Activated T-helper 2 cell treated with anti-CD3 and anti-CD28 coated beads, Interferon-gamma antibody, Interleukin-2, Interleukin-4, amounts not matched to agents 10 μg/mL and 5 μg/mL and 100 μg/mL, durations not matched to agents 14 hours and 24 hours and 36 hours (primary cell): ENCODE results near the gene TNFRSF12A. TPM values are rescaled to one million over a fixed set of nuclear protein-coding genes. Genes with fewer than 3 reads are reported as not detected.

Experiments
- DNase-seq: peaks from one replicate; pipeline ENCODE4 v3.0.0; 2021; ENCODE audit warnings: low spot score
- H3K27ac Mint-ChIP-seq: one replicate; pipeline ENCODE4 v1.8.0; 2021; ENCODE audit warnings: mixed read lengths
- H3K27me3 Mint-ChIP-seq: one replicate; pipeline ENCODE4 v1.8.0; 2021; ENCODE audit warnings: low read depth, mixed read lengths
- H3K36me3 Mint-ChIP-seq: one replicate; pipeline ENCODE4 v1.8.0; 2021; ENCODE audit warnings: low read depth, mixed read lengths
- H3K4me1 Mint-ChIP-seq: one replicate; pipeline ENCODE4 v1.8.0; 2021; ENCODE audit warnings: low read depth, mixed read lengths
- H3K4me3 Mint-ChIP-seq: one replicate; pipeline ENCODE4 v1.8.0; 2021; ENCODE audit warnings: low read depth, mild to moderate bottlenecking, moderate library complexity, mixed read lengths
- H3K9me3 Mint-ChIP-seq: one replicate; pipeline ENCODE4 v1.8.0; 2021; ENCODE audit warnings: mixed read lengths
- intact Hi-C: fragments of 100-400 bp; cut with micrococcal nuclease; formaldehyde crosslinking; loops from one replicate; pipeline ENCODE4 v1.15.1; 2023
- total RNA-seq: library from RNA; stranded (reverse); gene quantifications from 2 replicates; pipeline ENCODE4 v1.2.3, GENCODE V29; 2022

TNFRSF12A gene
- total RNA-seq, 1 donor from 2014 or later: 9.6 TPM

DNA sequence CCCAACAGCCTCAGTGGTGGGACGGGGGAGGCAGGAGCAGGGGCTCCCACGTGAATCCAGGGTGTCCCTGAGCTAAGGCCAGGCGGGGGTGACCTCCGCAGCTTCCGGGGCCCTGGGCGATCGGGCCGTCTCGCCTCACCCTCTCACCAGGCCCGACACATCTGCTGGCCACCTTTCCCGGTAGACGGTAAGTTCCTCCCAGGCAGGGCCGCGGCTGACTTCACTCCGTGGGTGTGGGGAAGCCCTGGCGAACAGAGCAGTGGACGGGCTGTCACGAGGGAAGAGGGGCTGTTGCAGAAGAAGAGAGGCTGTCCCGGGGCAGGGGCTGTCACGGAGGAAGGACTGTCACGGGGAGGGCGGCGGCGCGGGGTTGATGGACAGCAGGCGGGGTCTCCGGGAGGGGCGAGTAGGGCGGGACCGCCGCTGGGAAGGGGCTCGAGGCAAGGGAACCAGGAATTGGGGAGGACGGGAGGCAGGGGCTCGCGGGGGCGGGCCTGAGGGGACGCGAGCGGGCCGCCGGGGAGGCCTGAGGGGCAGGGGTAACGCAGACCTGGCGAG, 40.4 kb upstream of the TNFRSF12A start:
- Mint-ChIP-seq H3K27me3 (no peaks in the 10 kb centered on the region), H3K27ac (peak overlapping the region; percentile 88), H3K9me3 (no peaks in the 10 kb centered on the region), H3K4me1 (peaks cover 9% of the 10 kb centered on the region), H3K4me3 (peak overlapping the region; percentile 90), H3K36me3 (peaks cover 20% of the 10 kb centered on the region)
- intact Hi-C loops: loop anchor here (5.0 kb wide), 1 partner anchor 43 kb away; the partner anchor contains the start of genes HCFC1R1, THOC6 and TNFRSF12A
- peak; percentile 38 for DNase-seq

DNA sequence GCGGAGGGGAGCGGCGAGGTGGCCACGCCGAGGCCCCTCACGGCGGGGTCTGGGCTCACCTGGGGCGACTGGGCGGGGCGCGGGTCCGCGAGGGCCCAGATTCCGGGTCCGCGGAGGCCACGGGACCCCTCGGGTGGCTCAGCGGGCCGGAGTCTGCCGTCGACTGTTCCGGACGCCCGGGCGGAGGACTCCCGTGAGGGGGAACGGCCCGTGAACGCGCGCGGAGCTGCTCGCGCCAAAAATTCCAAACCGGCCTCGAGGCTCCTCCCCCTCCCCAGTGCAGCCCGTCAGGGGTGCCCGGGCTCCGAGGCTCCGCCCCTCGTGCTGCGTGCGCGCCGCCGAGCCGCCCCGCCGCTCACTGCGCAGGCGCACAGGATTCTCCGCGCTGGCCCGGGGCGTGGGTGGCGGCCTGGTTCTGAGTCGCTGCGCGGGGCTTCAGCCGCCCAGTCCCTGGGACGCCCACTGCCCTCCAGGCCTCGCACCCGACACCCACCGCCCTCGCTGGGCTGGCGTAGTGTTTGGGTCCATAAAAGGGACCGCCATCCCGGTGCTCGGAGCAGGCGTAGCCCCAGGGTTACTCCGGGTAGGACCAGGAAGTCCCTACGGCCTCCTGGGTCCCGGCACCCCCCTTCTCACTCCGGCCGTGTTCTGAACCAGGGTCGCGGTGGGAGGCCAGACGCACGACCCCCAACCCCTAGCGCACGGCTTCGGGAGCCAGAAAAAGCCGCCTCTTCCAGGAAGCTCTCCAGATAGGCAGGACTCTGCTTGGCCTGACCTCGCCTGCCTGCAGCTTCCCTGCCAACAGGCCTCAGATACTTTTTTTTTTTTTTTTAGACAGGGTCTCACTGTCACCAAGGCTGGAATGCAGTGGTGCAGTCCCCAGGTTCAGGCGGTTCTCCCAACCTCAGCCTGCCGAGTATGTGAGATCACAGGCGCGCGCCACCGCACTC, 39.7 kb upstream of the TNFRSF12A start, which contains the start of gene PKMYT1:
Gene PKMYT1, minus strand, starts transcription at position 220 of the 950 bp plus-strand sequence. CDS start 789 bp downstream, outside the sequence.
- H3K27me3 Mint-ChIP-seq: no peaks in the 10 kb centered on the region
- H3K4me3 Mint-ChIP-seq: peak within 1 kb of the TSS; percentile 90
- DNase-seq: peak; percentile 95
- H3K4me1 Mint-ChIP-seq: peaks cover 9% of the 10 kb centered on the region
- peak within 1 kb of the TSS; percentile 88 for H3K27ac Mint-ChIP-seq
- H3K36me3 Mint-ChIP-seq: peaks cover 20% of the 10 kb centered on the region
- intact Hi-C loops: loop anchor here (5.0 kb wide), 1 partner anchor 42 kb away; the partner anchor contains the start of genes HCFC1R1, THOC6 and TNFRSF12A
- no peaks in the 10 kb centered on the region for H3K9me3 Mint-ChIP-seq

DNA sequence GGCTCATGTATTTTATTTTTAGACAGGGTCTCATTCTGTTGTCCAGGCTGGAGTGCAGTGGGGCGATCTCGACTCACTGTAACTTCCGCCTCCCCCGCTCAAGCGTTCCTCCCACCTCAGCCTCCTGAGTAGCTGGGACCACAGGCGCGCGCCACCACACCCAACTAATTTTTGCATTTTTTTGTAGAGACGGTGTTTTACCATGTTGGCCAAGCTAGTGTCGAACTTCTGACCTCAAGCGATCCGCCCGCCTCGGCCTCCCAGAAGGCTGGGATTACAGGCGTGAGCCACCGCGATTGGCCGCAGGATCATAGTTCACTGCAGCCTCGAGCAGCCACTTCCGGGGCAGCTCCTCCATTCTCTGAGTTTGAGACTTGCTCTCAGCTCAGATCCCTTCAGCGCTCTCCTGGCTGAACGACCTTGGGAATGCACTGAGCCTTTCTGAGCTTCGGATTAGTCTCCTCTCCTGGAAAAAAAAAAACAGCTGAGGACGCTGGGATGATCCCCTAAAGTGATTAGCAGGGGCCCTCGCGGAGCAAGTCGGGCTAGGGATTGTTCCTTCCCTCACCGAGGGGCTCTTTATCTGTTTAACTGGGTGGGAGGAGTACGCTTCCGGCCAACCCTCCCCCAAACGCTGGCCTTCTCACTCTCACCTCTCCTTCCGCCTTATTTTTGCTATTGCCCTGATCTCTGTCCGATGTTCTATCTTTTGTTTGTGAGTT, 38.8 kb upstream of the TNFRSF12A start:
- H3K4me3 Mint-ChIP-seq: peak overlapping the region; percentile 90
- no peaks in the 10 kb centered on the region for H3K27me3 Mint-ChIP-seq
- peak overlapping the region; percentile 82 for H3K27ac Mint-ChIP-seq
- no peak for DNase-seq
- H3K36me3 Mint-ChIP-seq: peaks cover 14% of the 10 kb centered on the region
- peaks cover 9% of the 10 kb centered on the region for H3K4me1 Mint-ChIP-seq
- no peaks in the 10 kb centered on the region for H3K9me3 Mint-ChIP-seq
- intact Hi-C loops: loop anchor here (5.0 kb wide), 1 partner anchor 41 kb away; the partner anchor contains the start of genes HCFC1R1, THOC6 and TNFRSF12A

DNA sequence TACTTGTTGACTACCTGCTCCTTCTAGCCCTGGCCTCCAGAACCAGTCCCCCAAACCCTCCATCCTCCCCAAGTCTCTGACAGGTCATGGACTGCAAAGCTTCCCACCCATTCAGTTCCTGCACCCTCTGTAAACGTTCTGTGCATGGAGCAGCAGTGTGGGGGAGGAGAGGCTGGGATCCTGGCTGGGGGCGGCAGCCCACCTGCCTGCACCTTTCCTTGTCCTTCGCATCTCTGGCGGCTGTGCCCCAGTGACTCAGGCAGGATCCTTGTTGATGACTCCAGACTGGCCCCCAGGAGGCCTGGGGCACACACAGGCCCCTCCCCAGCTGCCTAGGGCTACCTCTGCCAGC, 38.3 kb upstream of the TNFRSF12A start:
- Mint-ChIP-seq H3K4me1 (peaks cover 9% of the 10 kb centered on the region), H3K27me3 (no peaks in the 10 kb centered on the region), H3K4me3 (peak overlapping the region; percentile 90), H3K27ac (peak overlapping the region; percentile 45), H3K9me3 (no peaks in the 10 kb centered on the region), H3K36me3 (peaks cover 12% of the 10 kb centered on the region)
- intact Hi-C loops: loop anchor here (2.0 to 5.0 kb wide), 2 partner anchors 13 to 40 kb away; partner anchors contain the start of genes HCFC1R1, PAQR4, THOC6 and TNFRSF12A
- no peak for DNase-seq

DNA sequence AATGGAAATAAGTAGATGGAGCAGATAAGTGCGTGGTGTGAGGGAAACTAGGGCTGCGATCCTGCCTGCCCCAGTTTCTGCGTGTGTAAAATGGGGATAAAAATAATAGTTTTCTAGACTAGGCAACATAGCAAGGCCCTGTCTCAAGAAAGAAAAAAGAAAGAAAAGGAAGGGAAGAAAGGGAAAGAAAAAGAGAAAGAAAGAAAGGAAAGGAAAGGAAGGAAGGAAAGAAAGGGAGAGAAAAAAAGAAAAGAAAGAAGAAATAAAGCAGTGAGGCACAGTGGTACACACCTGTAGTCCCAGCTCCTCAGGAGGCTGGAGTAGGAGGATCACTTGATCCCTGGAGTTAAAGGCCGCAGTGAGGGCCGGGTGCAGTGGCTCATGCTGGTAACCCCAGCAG, 37.8 kb upstream of the TNFRSF12A start:
- intact Hi-C loops: loop anchor here (2.0 to 5.0 kb wide), 2 partner anchors 14 to 40 kb away; partner anchors contain the start of genes HCFC1R1, PAQR4, THOC6 and TNFRSF12A
- Mint-ChIP-seq H3K27ac (no peak overlapping the region), H3K9me3 (no peaks in the 10 kb centered on the region)

DNA sequence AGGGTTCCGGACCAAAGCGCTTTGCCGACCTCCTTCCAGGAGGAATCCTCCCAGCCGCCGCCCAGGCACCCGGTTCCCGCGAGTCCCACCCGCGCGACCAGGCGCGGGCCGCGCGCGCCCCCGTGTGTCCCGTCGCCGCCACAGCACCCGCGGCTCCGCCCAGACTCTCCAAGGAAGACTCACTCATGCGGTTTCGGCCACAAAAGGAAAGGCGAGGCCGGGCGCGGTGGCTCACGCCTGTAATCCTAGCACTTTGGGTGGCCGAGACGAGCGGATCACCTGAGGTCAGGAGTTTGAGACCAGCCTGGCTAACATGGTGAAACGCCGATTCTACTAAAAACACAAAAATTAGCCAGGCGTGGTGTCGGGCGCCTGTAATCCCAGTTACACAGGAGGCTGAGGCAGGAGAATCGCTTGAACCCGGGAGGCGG, 36.4 kb upstream of the TNFRSF12A start:
- no peak overlapping the region for H3K27ac Mint-ChIP-seq
- intact Hi-C loops: loop anchor here (2.0 to 5.0 kb wide), 2 partner anchors 15 to 39 kb away; partner anchors contain the start of genes HCFC1R1, PAQR4, THOC6 and TNFRSF12A
- DNase-seq: peak; percentile 60
- peak overlapping the region; percentile 26 for H3K4me3 Mint-ChIP-seq
- peaks cover 9% of the 10 kb centered on the region for H3K4me1 Mint-ChIP-seq
- no peaks in the 10 kb centered on the region for H3K27me3 Mint-ChIP-seq
- H3K9me3 Mint-ChIP-seq: no peaks in the 10 kb centered on the region
- peaks cover 3% of the 10 kb centered on the region for H3K36me3 Mint-ChIP-seq

More for the DNA sequence above, 37.8 kb upstream of the TNFRSF12A start:
- Mint-ChIP-seq H3K27me3 (no peaks in the 10 kb centered on the region), H3K4me3 (peak overlapping the region; percentile 0), H3K4me1 (peaks cover 9% of the 10 kb centered on the region), H3K36me3 (peaks cover 8% of the 10 kb centered on the region)
- DNase-seq: no peak

DNA sequence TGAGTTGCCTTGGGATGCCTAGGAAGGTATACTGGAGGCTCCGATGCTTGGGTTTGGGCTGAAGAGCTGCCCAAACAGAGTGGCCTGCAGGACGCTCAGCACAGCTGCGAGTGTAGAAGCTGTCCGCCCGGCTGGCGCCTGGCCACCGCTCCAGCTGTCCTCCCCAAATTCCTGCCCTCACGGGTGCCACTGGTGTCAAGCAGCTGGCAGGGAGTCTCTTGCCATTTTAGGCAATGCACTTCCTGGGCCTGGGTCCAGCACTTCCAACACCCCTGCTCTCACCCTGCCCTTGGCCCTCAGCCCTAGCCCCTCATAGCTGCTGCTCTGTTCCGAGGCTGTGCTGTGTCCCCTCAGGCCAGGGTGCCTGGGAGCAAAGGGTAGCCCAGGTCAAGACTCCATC, 34.7 kb upstream of the TNFRSF12A start:
- no peak for DNase-seq
- Mint-ChIP-seq H3K36me3 (no peaks in the 10 kb centered on the region), H3K4me1 (peaks cover 9% of the 10 kb centered on the region), H3K27ac (no peak overlapping the region), H3K27me3 (peaks cover 2% of the 10 kb centered on the region), H3K9me3 (no peaks in the 10 kb centered on the region), H3K4me3 (no peak overlapping the region)
- intact Hi-C loops: no loop called here

DNA sequence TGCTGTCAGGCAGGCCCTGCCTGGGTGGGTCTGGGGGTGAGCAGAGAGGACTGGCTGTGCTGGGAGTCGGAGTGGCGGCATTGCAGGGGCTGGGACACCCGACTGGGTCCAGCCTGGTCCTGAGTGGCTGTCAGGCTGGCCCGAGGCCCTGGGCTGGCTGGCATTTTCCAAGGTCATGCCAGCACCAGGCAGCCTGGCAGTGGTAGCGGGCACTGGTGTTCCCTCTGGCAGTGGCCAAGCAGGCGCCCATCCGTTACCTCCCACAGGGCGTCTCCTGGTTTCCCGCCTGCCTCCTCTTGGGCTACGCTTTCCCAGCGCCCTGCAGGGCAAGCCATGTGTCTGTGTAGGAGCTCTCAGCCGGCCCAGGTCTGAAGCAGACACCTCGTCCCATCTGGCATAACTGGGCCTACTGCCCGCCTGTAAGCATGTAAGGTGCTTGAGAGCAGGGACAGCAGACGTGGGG, 34.2 kb upstream of the TNFRSF12A start:
- peaks cover 2% of the 10 kb centered on the region for H3K27me3 Mint-ChIP-seq
- intact Hi-C loops: no loop called here
- peaks cover 9% of the 10 kb centered on the region for H3K4me1 Mint-ChIP-seq
- no peaks in the 10 kb centered on the region for H3K9me3 Mint-ChIP-seq
- H3K36me3 Mint-ChIP-seq: no peaks in the 10 kb centered on the region
- H3K27ac Mint-ChIP-seq: no peak overlapping the region
- no peak for DNase-seq
- H3K4me3 Mint-ChIP-seq: no peak overlapping the region

DNA sequence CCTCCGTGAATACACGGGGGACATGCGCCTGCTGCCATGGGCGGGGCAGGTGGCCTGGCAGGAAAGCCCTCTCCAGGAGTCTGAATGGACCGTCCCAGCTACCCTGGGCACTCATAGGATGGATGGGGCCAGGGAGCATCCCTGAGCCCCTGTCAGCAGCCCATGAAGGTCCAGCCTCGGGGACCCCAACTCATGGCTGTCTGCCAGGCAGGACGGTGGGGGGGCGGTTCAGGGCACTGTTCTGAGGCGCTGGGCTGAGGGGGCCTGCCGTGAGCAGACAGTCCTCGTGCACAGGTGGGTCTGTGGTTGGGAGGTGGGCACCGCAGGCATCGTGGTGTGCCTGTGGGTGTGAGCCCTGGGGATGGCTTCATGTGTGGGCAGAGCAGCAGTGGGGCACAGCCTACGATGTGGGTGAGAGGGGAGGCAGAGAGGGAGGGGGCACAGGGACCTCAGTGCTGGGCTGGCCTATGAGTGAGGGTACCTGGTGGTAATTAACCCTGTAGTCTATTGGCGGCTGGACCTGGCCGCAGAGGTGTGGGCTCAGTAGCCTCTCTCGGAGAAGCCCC, 33.5 kb upstream of the TNFRSF12A start:
- DNase-seq: no peak
- H3K27ac Mint-ChIP-seq: no peak overlapping the region
- H3K36me3 Mint-ChIP-seq: no peaks in the 10 kb centered on the region
- H3K4me3 Mint-ChIP-seq: no peak overlapping the region
- H3K4me1 Mint-ChIP-seq: peaks cover 5% of the 10 kb centered on the region
- intact Hi-C loops: no loop called here
- no peaks in the 10 kb centered on the region for H3K9me3 Mint-ChIP-seq
- peaks cover 2% of the 10 kb centered on the region for H3K27me3 Mint-ChIP-seq

DNA sequence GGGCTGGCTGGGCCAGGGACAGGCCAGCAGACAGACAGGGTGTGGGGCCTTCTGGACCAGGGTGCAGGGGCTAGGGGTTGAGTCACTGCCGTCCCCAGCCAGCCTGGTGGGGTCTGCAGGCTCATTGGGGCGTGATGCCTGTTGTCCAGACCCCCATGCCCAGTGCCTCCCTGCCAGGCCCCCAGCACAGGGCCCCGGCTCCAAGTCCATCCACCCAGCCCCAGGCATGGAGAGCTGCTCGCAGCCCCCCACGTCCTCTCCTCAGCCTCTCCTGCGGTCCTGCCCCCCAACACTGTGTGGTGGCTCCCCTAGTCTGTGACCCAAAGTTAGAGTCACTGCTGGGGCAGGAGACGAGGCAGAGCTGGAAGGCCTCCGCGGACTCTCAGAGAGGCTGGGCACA, 32.9 kb upstream of the TNFRSF12A start:
- Mint-ChIP-seq H3K4me1 (peaks cover 1% of the 10 kb centered on the region), H3K9me3 (no peaks in the 10 kb centered on the region), H3K4me3 (no peak overlapping the region), H3K36me3 (no peaks in the 10 kb centered on the region), H3K27ac (no peak overlapping the region), H3K27me3 (peaks cover 2% of the 10 kb centered on the region)
- intact Hi-C loops: no loop called here
- no peak for DNase-seq

DNA sequence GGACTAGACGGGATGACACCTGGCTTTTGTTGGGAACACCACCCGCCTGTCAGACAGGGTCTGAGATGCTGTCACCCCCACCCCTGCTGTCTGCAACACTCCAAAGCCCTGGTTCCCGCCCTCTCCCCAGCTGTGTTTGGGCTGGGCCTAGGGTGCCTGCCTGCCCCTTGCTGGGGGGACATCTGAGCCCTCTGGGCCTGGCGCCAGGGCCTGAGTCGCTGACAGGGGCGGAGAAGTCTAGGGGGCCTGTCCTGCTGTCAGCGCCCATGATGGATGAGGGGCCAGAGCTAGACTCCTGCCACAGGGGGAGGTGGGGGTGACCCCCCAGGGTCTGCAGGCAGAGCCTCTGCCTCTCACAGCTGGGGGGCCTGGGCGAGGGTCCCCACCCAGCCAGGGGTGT, 32.3 kb upstream of the TNFRSF12A start:
- no peak for DNase-seq
- no peaks in the 10 kb centered on the region for H3K36me3 Mint-ChIP-seq
- H3K4me1 Mint-ChIP-seq: no peaks in the 10 kb centered on the region
- intact Hi-C loops: no loop called here
- H3K4me3 Mint-ChIP-seq: no peak overlapping the region
- H3K9me3 Mint-ChIP-seq: no peaks in the 10 kb centered on the region
- no peak overlapping the region for H3K27ac Mint-ChIP-seq
- peaks cover 2% of the 10 kb centered on the region for H3K27me3 Mint-ChIP-seq

DNA sequence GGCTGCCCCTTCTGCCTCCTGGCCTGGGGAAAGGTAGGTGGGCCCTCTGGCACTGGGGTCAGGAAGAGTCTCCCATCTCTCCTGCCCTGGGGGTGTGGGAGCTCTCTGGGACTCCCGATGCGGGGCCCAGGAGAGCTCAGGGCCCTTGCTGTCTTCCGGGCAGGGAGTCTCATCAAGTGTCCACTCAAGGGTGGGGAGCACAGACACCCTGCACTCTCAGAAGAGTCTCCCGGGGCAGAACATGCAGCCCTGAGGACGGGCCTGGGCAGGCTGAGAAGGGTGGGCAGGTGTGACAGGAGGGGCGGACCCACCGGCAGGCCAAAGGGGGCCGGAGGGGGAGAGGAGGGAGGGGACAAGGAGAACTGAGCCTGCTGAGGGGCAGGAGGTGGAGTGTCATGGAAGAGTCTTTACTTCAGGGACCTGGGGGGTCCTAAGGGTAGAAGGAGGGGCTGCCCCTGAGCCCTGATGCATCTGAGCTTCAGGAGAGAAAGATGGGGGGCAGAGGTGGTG, 31.5 kb upstream of the TNFRSF12A start:
- DNase-seq: no peak
- no peaks in the 10 kb centered on the region for H3K4me1 Mint-ChIP-seq
- H3K36me3 Mint-ChIP-seq: no peaks in the 10 kb centered on the region
- no peak overlapping the region for H3K27ac Mint-ChIP-seq
- H3K27me3 Mint-ChIP-seq: peaks cover 2% of the 10 kb centered on the region
- intact Hi-C loops: no loop called here
- H3K4me3 Mint-ChIP-seq: no peak overlapping the region
- H3K9me3 Mint-ChIP-seq: no peaks in the 10 kb centered on the region
